ENCODE results near the gene FAM241B.

FAM241B gene

DNA sequence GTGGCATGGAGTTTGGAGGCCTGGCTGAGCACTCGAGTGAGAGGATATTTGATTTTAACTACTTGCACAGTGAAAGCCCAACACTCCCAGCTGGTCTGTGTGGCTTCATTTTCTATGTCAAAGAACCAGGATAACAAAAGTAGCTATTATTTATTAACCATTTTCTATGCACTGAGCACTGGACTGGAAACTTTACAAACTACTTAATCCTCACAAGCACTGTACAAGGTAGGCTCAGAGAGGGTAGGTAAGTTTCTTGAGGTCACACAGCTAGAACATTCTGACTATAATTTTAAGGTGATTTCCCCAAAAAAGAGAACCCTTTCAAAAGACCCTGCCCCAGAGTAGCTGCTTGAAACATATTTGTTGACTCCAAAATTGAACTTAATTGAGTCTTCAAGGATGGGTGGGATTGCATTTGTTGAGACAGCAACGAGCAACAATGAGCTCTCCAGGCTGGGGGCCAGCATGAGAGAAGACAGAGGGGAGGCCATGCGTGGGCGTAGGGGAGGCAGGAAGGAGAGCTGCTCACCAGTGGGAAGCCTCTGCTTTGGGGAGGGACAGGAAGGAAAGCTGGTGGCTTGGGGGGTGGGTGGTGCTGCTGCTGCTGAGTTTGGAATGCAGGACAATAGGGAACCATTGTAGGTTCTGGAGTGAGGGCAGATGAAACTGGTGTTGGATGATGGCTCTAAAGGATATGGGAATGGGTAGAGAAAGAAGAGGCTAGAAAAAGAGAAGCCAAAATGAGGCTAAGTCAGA, 31.5 kb downstream of the FAM241B start:
- no peak overlapping the region for H3K9ac ChIP-seq (ENCODE audit: low read depth, low read length)
- peaks cover 9% of the 10 kb centered on the region; the same call in 1 of the 2 replicates for H3K4me1 ChIP-seq (ENCODE audit: insufficient read depth, low read length)
- no peaks in the 10 kb centered on the region for H3K9me3 ChIP-seq (ENCODE audit: control insufficient read depth, insufficient read depth, low read length)
- H3K36me3 ChIP-seq (ENCODE audit: insufficient read depth, low read length), result no peaks in the 10 kb centered on the region

DNA sequence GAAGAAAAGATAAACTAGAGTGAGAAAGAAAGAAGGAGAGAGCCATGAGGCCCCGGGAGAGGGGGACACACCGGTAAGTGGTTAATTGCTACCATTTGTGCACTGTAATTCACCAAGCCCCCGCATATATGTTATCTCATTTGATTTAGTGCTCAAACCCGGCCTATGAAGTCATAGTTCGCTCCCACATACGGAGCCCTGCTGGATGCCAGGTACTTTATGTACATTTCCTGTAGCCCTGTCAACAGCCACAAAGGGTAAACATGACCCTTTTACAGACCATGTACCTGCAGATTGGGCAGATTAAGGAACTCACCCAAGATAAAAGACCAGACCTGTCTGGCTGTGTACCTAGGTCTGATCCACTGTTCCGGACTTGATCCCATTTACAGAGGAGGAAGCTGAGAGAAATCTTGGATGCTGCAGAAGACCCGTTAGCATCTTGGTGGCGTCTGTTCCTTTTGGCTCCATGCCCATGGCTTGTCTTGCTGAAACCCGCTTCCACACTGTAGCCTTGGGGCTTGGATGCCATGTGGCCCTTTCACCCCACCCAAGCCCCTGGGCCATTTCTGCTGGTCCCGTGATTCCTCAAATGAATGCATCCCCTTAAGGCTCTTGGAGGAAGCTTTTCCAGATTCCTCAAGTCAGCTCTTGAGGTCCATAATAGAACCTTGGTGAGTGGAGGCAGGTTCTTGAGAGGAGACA, 32.3 kb downstream of the FAM241B start:
- H3K36me3 ChIP-seq (ENCODE audit: insufficient read depth, low read length), result no peaks in the 10 kb centered on the region

DNA sequence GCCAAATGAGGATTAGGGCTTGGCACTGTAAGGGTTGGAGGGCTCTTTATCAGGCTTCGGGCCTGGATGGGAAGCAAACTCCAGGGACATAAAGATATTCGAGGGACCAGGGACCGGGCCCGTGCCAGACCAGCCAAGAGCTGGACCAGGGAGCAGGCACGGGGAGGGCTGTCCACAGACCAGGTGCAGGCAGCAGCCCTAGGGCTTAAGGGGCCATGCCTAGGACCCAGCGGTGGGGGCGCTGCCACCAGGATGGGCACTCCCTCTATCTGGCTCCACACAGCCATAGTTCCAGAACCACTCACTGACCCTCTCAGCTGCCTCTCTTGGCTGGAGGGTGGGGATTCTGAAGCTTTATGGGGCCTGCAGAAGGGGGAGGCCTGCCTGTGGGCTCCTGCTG, 32.9 kb downstream of the FAM241B start:
- Histone ChIP-seq H3K9me3 (ENCODE audit: control insufficient read depth, insufficient read depth, low read length) (no peaks in the 10 kb centered on the region), H3K9ac (ENCODE audit: low read depth, low read length) (no peak overlapping the region), H3K36me3 (ENCODE audit: insufficient read depth, low read length) (no peaks in the 10 kb centered on the region), H3K4me1 (ENCODE audit: insufficient read depth, low read length) (0 out of 2 replicates have a peak, but pooled peaks cover 5% of the 10 kb centered on the region)

More for the DNA sequence above, 32.3 kb downstream of the FAM241B start:
- no peak overlapping the region for H3K9ac ChIP-seq (ENCODE audit: low read depth, low read length)
- H3K9me3 ChIP-seq (ENCODE audit: control insufficient read depth, insufficient read depth, low read length), result no peaks in the 10 kb centered on the region
- peaks cover 7% of the 10 kb centered on the region; the same call in 1 of the 2 replicates for H3K4me1 ChIP-seq (ENCODE audit: insufficient read depth, low read length)

- H3K9me3 ChIP-seq (ENCODE audit: control insufficient read depth, insufficient read depth, low read length), result no peaks in the 10 kb centered on the region
- H3K9ac ChIP-seq (ENCODE audit: low read depth, low read length), result no peak overlapping the region
- peaks cover 5% of the 10 kb centered on the region; the same call in 1 of the 2 replicates for H3K4me1 ChIP-seq (ENCODE audit: insufficient read depth, low read length)
- H3K36me3 ChIP-seq (ENCODE audit: insufficient read depth, low read length), result no peaks in the 10 kb centered on the region
Observed at GRCh38 chr10:69663369-69663947, 33.4 kb downstream of the FAM241B start.

- no peaks in the 10 kb centered on the region for H3K9me3 ChIP-seq (ENCODE audit: control insufficient read depth, insufficient read depth, low read length)
- H3K36me3 ChIP-seq (ENCODE audit: insufficient read depth, low read length), result no peaks in the 10 kb centered on the region
- no peak overlapping the region for H3K9ac ChIP-seq (ENCODE audit: low read depth, low read length)
- peaks cover 12% of the 10 kb centered on the region; the same call in 1 of the 2 replicates for H3K4me1 ChIP-seq (ENCODE audit: insufficient read depth, low read length)
Observed at GRCh38 chr10:69665474-69666320, 35.6 kb downstream of the FAM241B start.

GRCh38 chr10:69666756-69667155, 36.7 kb downstream of the FAM241B start:
- Histone ChIP-seq H3K4me1 (ENCODE audit: insufficient read depth, low read length) (peaks cover 12% of the 10 kb centered on the region; the same call in 1 of the 2 replicates), H3K9me3 (ENCODE audit: control insufficient read depth, insufficient read depth, low read length) (no peaks in the 10 kb centered on the region), H3K36me3 (ENCODE audit: insufficient read depth, low read length) (no peaks in the 10 kb centered on the region), H3K9ac (ENCODE audit: low read depth, low read length) (no peak overlapping the region)

- H3K9ac ChIP-seq (ENCODE audit: low read depth, low read length), result no peak overlapping the region
- peaks cover 7% of the 10 kb centered on the region; the same call in 1 of the 2 replicates for H3K4me1 ChIP-seq (ENCODE audit: insufficient read depth, low read length)
Observed at GRCh38 chr10:69668721-69669120, 38.7 kb downstream of the FAM241B start.

DNA sequence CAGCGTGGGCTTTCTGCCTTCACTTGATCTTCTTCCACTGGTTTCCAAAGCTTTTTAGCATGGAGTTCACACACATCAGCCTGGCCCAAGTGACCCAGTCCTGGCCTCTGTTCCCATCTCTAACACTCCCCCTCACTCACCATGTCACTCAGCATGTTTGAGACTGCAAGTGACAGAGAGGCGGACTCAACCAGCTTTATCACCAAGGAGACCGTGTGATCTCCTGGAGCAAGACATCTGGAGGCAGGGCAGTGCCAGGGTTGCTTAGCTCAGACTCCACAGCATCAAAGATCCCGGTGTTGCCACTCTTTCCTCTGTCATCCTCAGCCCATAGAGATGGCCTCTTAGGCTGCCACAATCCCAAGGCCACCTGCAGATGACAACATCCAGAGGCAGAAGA, 39.4 kb downstream of the FAM241B start:
- Histone ChIP-seq H3K36me3 (ENCODE audit: insufficient read depth, low read length) (no peaks in the 10 kb centered on the region), H3K9me3 (ENCODE audit: control insufficient read depth, insufficient read depth, low read length) (no peaks in the 10 kb centered on the region), H3K9ac (ENCODE audit: low read depth, low read length) (no peak overlapping the region), H3K4me1 (ENCODE audit: insufficient read depth, low read length) (peaks cover 7% of the 10 kb centered on the region; the same call in 1 of the 2 replicates)

More at GRCh38 chr10:69668721-69669120, 38.7 kb downstream of the FAM241B start:
- H3K36me3 ChIP-seq (ENCODE audit: insufficient read depth, low read length), result no peaks in the 10 kb centered on the region
- H3K9me3 ChIP-seq (ENCODE audit: control insufficient read depth, insufficient read depth, low read length), result no peaks in the 10 kb centered on the region

DNA sequence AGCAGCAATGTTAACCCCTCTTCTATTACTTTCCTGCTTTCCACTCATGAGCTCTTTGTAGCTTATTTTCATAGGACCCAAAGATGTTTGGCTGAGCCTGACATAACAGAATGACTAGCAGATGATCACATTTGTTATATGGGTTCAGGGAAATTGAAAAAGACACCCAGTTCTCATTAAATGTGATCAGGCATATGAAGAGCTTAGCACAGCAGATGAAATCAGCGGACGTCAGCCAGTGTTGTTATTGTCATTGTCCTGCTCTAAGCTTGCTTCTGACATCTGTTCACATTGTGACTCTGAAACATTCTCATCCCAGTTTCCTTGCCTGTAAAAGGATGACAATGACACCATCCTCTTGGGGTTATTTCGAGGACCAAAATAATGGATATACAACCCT, 43.5 kb downstream of the FAM241B start:
- Histone ChIP-seq H3K9me3 (ENCODE audit: control insufficient read depth, insufficient read depth, low read length) (no peaks in the 10 kb centered on the region), H3K4me1 (ENCODE audit: insufficient read depth, low read length) (peaks cover 6% of the 10 kb centered on the region; the same call in 1 of the 2 replicates), H3K9ac (ENCODE audit: low read depth, low read length) (no peak overlapping the region), H3K36me3 (ENCODE audit: insufficient read depth, low read length) (no peaks in the 10 kb centered on the region)

- H3K9me3 ChIP-seq (ENCODE audit: control insufficient read depth, insufficient read depth, low read length), result no peaks in the 10 kb centered on the region
Observed at GRCh38 chr10:69674786-69675185, 44.7 kb downstream of the FAM241B start.

GRCh38 chr10:69676301-69676700, 46.3 kb downstream of the FAM241B start:
- Histone ChIP-seq H3K9me3 (ENCODE audit: control insufficient read depth, insufficient read depth, low read length) (no peaks in the 10 kb centered on the region), H3K36me3 (ENCODE audit: insufficient read depth, low read length) (no peaks in the 10 kb centered on the region), H3K4me1 (ENCODE audit: insufficient read depth, low read length) (no peaks in the 10 kb centered on the region), H3K9ac (ENCODE audit: low read depth, low read length) (no peak overlapping the region)

More at GRCh38 chr10:69674786-69675185, 44.7 kb downstream of the FAM241B start:
- H3K4me1 ChIP-seq (ENCODE audit: insufficient read depth, low read length), result no peaks in the 10 kb centered on the region
- H3K9ac ChIP-seq (ENCODE audit: low read depth, low read length), result no peak overlapping the region
- H3K36me3 ChIP-seq (ENCODE audit: insufficient read depth, low read length), result no peaks in the 10 kb centered on the region

DNA sequence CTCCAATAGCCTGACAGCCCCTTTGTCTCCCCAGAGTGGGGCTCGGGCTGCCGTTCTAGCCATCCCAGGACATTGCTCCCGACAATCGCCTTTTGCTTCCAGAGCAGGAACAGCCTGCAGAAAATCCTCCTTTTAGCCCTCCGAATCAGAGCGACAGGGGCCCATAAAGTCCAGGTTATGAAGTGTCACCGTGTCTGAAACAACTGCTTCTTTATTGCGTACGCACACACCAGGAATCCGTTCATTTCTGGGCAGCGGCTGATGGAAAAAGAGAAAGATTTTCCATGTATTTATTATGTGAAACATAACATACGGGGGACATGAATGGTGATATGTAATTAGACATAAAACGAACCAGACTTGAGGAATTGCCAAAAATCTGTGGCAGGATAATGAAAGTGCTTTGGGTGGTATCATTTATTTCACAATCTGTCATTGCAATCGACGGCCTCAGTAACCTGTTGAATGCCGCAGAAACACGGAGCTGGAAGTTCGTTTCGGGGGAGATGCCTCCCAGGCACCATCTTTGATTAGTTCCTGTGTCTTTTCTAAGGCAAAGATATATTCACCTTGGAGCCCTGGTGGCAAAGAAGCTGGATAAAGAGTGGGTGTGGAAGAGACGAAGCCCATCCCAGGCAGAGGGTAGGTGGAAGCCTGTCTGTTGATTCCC, 48.1 kb downstream of the FAM241B start:
- Histone ChIP-seq H3K9me3 (ENCODE audit: control insufficient read depth, insufficient read depth, low read length) (no peaks in the 10 kb centered on the region), H3K36me3 (ENCODE audit: insufficient read depth, low read length) (no peaks in the 10 kb centered on the region), H3K9ac (ENCODE audit: low read depth, low read length) (no peak overlapping the region), H3K4me1 (ENCODE audit: insufficient read depth, low read length) (no peaks in the 10 kb centered on the region)

DNA sequence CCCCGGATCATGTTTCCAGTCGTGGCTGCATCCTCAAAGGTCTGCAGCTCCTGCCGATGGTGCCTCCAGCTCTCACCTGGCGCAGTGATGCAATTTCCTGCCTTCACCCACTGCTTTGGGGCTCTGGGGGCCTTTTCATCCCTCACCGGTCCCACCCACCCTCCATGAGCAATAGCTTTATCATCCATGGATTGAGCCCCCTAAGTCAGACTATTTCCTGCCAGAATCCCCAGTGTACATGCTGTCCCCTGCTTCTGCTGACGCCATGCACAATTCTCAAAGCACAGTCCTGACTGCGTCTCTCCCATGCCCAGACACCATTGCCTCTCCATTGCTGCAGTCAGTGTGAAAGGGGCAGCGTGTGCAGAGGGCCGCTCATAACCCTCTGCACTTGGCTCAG, 49.7 kb downstream of the FAM241B start:
- no peaks in the 10 kb centered on the region for H3K36me3 ChIP-seq (ENCODE audit: insufficient read depth, low read length)
- no peaks in the 10 kb centered on the region for H3K9me3 ChIP-seq (ENCODE audit: control insufficient read depth, insufficient read depth, low read length)
- H3K9ac ChIP-seq (ENCODE audit: low read depth, low read length), result no peak overlapping the region
- H3K4me1 ChIP-seq (ENCODE audit: insufficient read depth, low read length), result peaks cover 6% of the 10 kb centered on the region; the same call in 1 of the 2 replicates

Measured in ES-I3 (cell line).